Adipocyte (in vitro differentiated cells): Measurements from ENCODE around the gene DPEP3.
A peak's percentile ranks its signal among the peaks of the same experiment; 100 is the strongest.

Source experiments
- DNase-seq: peaks from one replicate; pipeline ENCODE4 v3.0.0-alpha.2; 2015; ENCODE audit warnings: low read depth
- H3K27me3 ChIP-seq: replicated peaks from 2 replicates; pipeline ENCODE4 v1.7.0; 2013; ENCODE audit warnings: mild to moderate bottlenecking, low read length, moderate library complexity; ENCODE audit not compliant: control insufficient read depth, insufficient read depth
- H3K36me3 ChIP-seq: 2 replicates; pipeline ENCODE4 v1.7.0; 2013; ENCODE audit warnings: low read length, mild to moderate bottlenecking, moderate library complexity; ENCODE audit not compliant: control insufficient read depth, insufficient read depth, severe bottlenecking
- H3K4me1 ChIP-seq: 2 replicates; pipeline ENCODE4 v1.7.0; 2013; ENCODE audit warnings: mild to moderate bottlenecking, low read length, moderate library complexity; ENCODE audit not compliant: control insufficient read depth, insufficient read depth
- H3K4me3 ChIP-seq: 2 replicates; pipeline ENCODE4 v1.7.0; 2013; ENCODE audit warnings: mild to moderate bottlenecking, low read length, moderate library complexity
- H3K9ac ChIP-seq: 2 replicates; pipeline ENCODE4 v1.7.0; 2013; ENCODE audit warnings: mild to moderate bottlenecking, low read length, moderate library complexity
- H3K9me3 ChIP-seq: 2 replicates; pipeline ENCODE4 v1.7.0; 2013; ENCODE audit warnings: mild to moderate bottlenecking, low read length, moderate library complexity; ENCODE audit not compliant: control insufficient read depth

The DPEP3 gene

DNA sequence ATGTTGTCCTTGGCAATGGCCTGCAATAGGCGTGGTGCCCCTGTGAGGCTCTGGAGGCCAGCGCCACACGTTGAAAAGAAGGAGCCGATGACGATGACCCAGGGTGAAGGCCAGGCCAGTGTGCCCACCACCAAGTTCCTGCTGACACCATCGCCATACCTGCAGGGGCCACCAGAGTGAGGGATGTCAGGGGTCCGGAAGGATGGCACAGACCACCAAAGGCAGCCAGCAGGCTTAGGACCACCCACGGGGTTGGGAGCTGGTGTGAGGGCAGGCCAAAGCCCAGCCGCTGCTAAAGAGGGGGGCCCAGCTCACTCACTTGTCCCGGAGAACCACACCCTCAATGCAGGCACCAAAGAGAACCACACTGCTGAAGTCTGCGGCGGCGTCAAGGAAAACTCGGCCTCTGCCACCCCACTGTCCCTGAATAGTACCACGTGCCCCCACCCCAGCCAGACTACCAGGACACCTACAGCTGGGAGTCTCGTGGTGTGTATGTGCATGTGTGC, 29.9 kb downstream of the DPEP3 start:
- DNase-seq: no peak
- no peaks in the 10 kb centered on the region for H3K9me3 ChIP-seq
- H3K9ac ChIP-seq: no peak overlapping the region
- no peaks in the 10 kb centered on the region for H3K27me3 ChIP-seq
- H3K4me1 ChIP-seq: peaks cover 24% of the 10 kb centered on the region
- H3K4me3 ChIP-seq: no peak overlapping the region
- H3K36me3 ChIP-seq: peaks cover 93% of the 10 kb centered on the region

- Histone ChIP-seq H3K4me3 (no peak overlapping the region), H3K36me3 (peaks cover 93% of the 10 kb centered on the region), H3K27me3 (no peaks in the 10 kb centered on the region), H3K4me1 (peaks cover 28% of the 10 kb centered on the region), H3K9ac (no peak overlapping the region), H3K9me3 (no peaks in the 10 kb centered on the region)
- DNase-seq: no peak
Measured at GRCh38 chr16:67949645-67950044, 30.7 kb downstream of the DPEP3 start.

DNA sequence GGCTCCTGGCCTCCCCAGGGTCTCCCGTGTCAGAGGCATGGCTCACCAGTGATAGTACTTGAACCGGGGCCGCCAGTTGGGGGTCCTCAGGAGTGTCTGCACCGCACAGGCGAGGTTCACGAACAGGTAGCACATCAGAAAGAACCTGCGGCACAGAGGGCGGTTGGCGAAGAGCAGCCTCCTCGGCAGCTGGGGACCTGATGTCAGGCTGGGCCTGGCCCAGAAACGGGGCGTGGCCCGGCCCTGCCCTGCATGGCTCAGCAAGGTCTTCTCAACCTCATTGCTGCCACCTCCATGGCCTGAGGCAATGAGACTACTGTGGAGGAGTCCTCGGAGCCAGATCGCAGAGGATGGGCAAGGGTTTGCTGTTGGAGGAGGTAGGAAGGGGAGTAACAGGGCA, 32.3 kb downstream of the DPEP3 start:
- Histone ChIP-seq H3K27me3 (no peaks in the 10 kb centered on the region), H3K4me1 (peaks cover 36% of the 10 kb centered on the region), H3K9me3 (no peaks in the 10 kb centered on the region), H3K36me3 (peaks cover 85% of the 10 kb centered on the region), H3K4me3 (no peak overlapping the region), H3K9ac (no peak overlapping the region)
- no peak for DNase-seq

GRCh38 chr16:67946966-67947558, 33.2 kb downstream of the DPEP3 start:
- H3K9ac ChIP-seq: no peak overlapping the region
- peaks cover 90% of the 10 kb centered on the region for H3K36me3 ChIP-seq
- no peak for DNase-seq
- H3K4me1 ChIP-seq: peaks cover 34% of the 10 kb centered on the region
- H3K9me3 ChIP-seq: no peaks in the 10 kb centered on the region
- no peak overlapping the region for H3K4me3 ChIP-seq
- no peaks in the 10 kb centered on the region for H3K27me3 ChIP-seq

DNA sequence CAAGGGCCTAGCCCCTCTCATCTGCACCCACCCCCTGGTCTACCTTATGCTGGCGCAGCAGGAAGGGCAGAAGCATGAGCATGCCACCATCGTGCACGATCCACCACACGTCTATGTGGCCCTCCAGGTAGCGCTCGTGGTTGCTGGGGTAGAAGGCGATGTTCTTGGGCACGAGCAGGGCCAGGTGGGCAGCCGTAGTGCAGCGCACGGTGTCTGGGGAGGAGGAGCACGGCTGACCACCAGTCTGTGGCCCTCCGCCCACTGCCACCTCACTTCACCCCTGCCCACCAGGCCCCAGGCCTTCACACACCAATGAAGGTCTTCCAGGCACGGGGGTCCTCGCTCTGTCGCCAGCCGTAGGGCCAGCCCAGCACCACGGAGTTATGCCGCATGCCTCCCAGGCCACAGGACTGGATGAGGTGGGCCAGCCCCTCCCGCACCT, 34.1 kb downstream of the DPEP3 start:
- no peak for DNase-seq
- no peak overlapping the region for H3K4me3 ChIP-seq
- H3K36me3 ChIP-seq: peaks cover 90% of the 10 kb centered on the region
- H3K4me1 ChIP-seq: peaks cover 25% of the 10 kb centered on the region
- H3K9me3 ChIP-seq: no peaks in the 10 kb centered on the region
- no peaks in the 10 kb centered on the region for H3K27me3 ChIP-seq
- H3K9ac ChIP-seq: no peak overlapping the region

DNA sequence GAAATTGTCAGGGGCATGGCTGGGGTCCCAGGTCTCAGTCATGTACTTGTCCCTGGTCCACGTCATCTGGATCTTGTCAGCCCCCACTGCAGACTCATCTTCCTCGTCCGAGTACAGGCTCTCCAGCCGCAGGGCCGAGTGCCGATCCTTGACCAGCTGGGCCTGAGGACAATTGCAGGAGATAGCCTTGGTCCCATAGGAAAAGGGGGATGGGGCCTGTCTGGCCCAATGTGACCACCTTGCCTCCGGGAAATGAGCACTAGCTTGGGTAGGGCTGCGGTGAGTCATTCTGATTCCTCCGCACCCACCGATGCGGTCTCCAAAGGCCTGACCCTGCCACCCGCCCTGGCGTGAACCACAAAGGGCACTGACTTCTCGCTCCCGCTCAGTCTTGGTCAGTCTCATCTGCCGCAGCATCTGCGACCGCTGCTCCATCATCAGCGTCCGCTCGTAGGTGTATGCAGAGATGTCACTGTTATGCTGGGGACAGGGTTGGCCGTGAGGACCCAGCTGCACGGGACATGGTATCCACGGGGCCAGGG, 34.8 kb downstream of the DPEP3 start:
- H3K36me3 ChIP-seq: peaks cover 90% of the 10 kb centered on the region
- H3K4me1 ChIP-seq: peaks cover 25% of the 10 kb centered on the region
- H3K9me3 ChIP-seq: no peaks in the 10 kb centered on the region
- DNase-seq: no peak
- peak overlapping the region; percentile 13 for H3K9ac ChIP-seq
- H3K4me3 ChIP-seq: no peak overlapping the region
- H3K27me3 ChIP-seq: no peaks in the 10 kb centered on the region

GRCh38 chr16:67944690-67945391, 35.5 kb downstream of the DPEP3 start:
- H3K4me1 ChIP-seq: peaks cover 25% of the 10 kb centered on the region
- H3K27me3 ChIP-seq: no peaks in the 10 kb centered on the region
- no peaks in the 10 kb centered on the region for H3K9me3 ChIP-seq
- H3K4me3 ChIP-seq: peak overlapping the region; percentile 14
- no peak for DNase-seq
- H3K36me3 ChIP-seq: peaks cover 90% of the 10 kb centered on the region
- H3K9ac ChIP-seq: peak overlapping the region; percentile 80

- Histone ChIP-seq H3K4me3 (peak within 1 kb of the TSS; percentile 42), H3K9me3 (no peaks in the 10 kb centered on the region), H3K36me3 (peaks cover 84% of the 10 kb centered on the region), H3K4me1 (peaks cover 25% of the 10 kb centered on the region), H3K9ac (peak within 1 kb of the TSS; percentile 80), H3K27me3 (no peaks in the 10 kb centered on the region)
- no peak for DNase-seq
Measured at GRCh38 chr16:67943619-67944504, 36.4 kb downstream of the DPEP3 start, which contains the start of gene LCAT. Gene LCAT (minus strand): TSS chr16:67944120. CDS start chr16:67944101, 19 bp downstream.

- no peaks in the 10 kb centered on the region for H3K27me3 ChIP-seq
- H3K36me3 ChIP-seq: peaks cover 78% of the 10 kb centered on the region
- H3K9ac ChIP-seq: peak overlapping the region; percentile 80
- H3K9me3 ChIP-seq: no peaks in the 10 kb centered on the region
- H3K4me3 ChIP-seq: peak overlapping the region; percentile 42
- H3K4me1 ChIP-seq: peaks cover 25% of the 10 kb centered on the region
- no peak for DNase-seq
Measured at GRCh38 chr16:67943256-67943618, 37.1 kb downstream of the DPEP3 start.

- no peak for DNase-seq
- Histone ChIP-seq H3K27me3 (no peaks in the 10 kb centered on the region), H3K4me3 (no peak overlapping the region), H3K36me3 (peaks cover 72% of the 10 kb centered on the region), H3K9ac (peak overlapping the region; percentile 80), H3K4me1 (peaks cover 25% of the 10 kb centered on the region), H3K9me3 (no peaks in the 10 kb centered on the region)
Measured at GRCh38 chr16:67942510-67943255, 37.6 kb downstream of the DPEP3 start.
